ENCODE results near the gene TLE3.
"Not testable (repeated sequence)": the region's sequence is repeated elsewhere in the genome, so short reads cannot be mapped to it uniquely, and the experiment has no call there.

Gene TLE3

GRCh38 chr15:70125605-70126004 lies 27.9 kb upstream of the TLE3 start:
- DNase-seq: no peak

- no peak for DNase-seq
Measured at GRCh38 chr15:70121624-70122302, 24.0 kb upstream of the TLE3 start.

GRCh38 chr15:70120958-70121623 lies 23.4 kb upstream of the TLE3 start:
- DNase-seq: no peak

GRCh38 chr15:70119911-70120508 lies 22.3 kb upstream of the TLE3 start:
- DNase-seq: no peak

GRCh38 chr15:70118599-70118998 lies 20.9 kb upstream of the TLE3 start:
- DNase-seq: no peak

- DNase-seq: no peak
Measured at GRCh38 chr15:70116317-70116716, 18.6 kb upstream of the TLE3 start.

GRCh38 chr15:70114221-70114620 lies 16.5 kb upstream of the TLE3 start:
- DNase-seq: no peak

GRCh38 chr15:70113304-70113700 lies 15.6 kb upstream of the TLE3 start:
- DNase-seq: no peak

- not testable (repeated sequence) for DNase-seq
Measured at GRCh38 chr15:70112572-70113303, 15.0 kb upstream of the TLE3 start.

- DNase-seq: no peak
Measured at GRCh38 chr15:70112074-70112395, 14.3 kb upstream of the TLE3 start.

- DNase-seq: no peak
Measured at GRCh38 chr15:70111203-70112073, 13.7 kb upstream of the TLE3 start.

- DNase-seq: no peak
Measured at GRCh38 chr15:70109978-70110377, 12.3 kb upstream of the TLE3 start.

GRCh38 chr15:70109531-70109930 lies 11.8 kb upstream of the TLE3 start:
- DNase-seq: no peak

GRCh38 chr15:70103880-70104626 lies 6.3 kb upstream of the TLE3 start:
- no peak for DNase-seq

- no peak for DNase-seq
Measured at GRCh38 chr15:70102827-70103226, 5.1 kb upstream of the TLE3 start.

GRCh38 chr15:70101459-70102113 lies 3.9 kb upstream of the TLE3 start:
- no peak for DNase-seq

- peak; percentile 53 for DNase-seq
Measured at GRCh38 chr15:70100474-70101341, 3.0 kb upstream of the TLE3 start.

GRCh38 chr15:70099967-70100473 lies 2.3 kb upstream of the TLE3 start:
- no peak for DNase-seq

GRCh38 chr15:70099167-70099966 lies 1.6 kb upstream of the TLE3 start:
- DNase-seq: peak; percentile 100
